B cell (primary cell): ENCODE measurements around the gene ATAD1. TPM values are rescaled to one million over a fixed set of nuclear protein-coding genes. Genes with fewer than 3 reads are reported as not detected.

Experiments
- ATAC-seq: fragments of 200-7000 bp; cut with Tn5 transposase; one replicate; pipeline ENCODE4 v1.10.0; 2021; ENCODE audit warnings: low read depth, mild to moderate bottlenecking, moderate number of reproducible peaks, moderate library complexity
- CTCF ChIA-PET: fragments of 350-600 bp; sonication (Branson Sonifier 250); formaldehyde crosslinking; loops from one replicate; lab custom pipeline; 2021; ENCODE audit warnings: antibody characterized with exemption, inconsistent platforms; lab: Charles Lee
- POLR2A ChIA-PET: fragments of 350-600 bp; sonication (Branson Sonifier 250); formaldehyde crosslinking; loops from one replicate; lab custom pipeline; 2021; ENCODE audit warnings: antibody characterized with exemption; lab: Charles Lee
- DNase-seq: peaks from one replicate; pipeline ENCODE4 v3.0.0; 2013
- H2AFZ ChIP-seq: 2 replicates; pipeline ENCODE4 v1.6.1; 2012; ENCODE audit warnings: mild to moderate bottlenecking, low read depth, low read length; ENCODE audit not compliant: insufficient read depth, poor library complexity, severe bottlenecking
- H3K27ac ChIP-seq, 2 donors: 1 replicate in 1 of 2; 2 replicates in 1 of 2; pipeline ENCODE4 v1.5.1; 2012 to 2013; ENCODE audit warnings: low read length in 2 of 2, mild to moderate bottlenecking in 2 of 2, moderate library complexity in 1 of 2
- H3K27me3 ChIP-seq, 4 experiments: fragments of 200-600 bp in 1 of 4; sonication (generic) in 1 of 4; replicated peaks in 1 of 4; 1 replicate in 2 of 4; 2 replicates in 2 of 4; pipeline versions ENCODE4 v1.6.1 to v1.7.0; 2013 to 2016; ENCODE audit warnings: low read length in 3 of 4, mild to moderate bottlenecking in 2 of 4, mixed read lengths in 1 of 4, moderate library complexity in 1 of 4; ENCODE audit not compliant: insufficient read depth in 4 of 4, control insufficient read depth in 3 of 4; ENCODE audit errors: control extremely low read depth in 1 of 4
- H3K36me3 ChIP-seq, 2 experiments: replicated peaks in 1 of 2; 1 replicate in 1 of 2; 2 replicates in 1 of 2; pipeline versions ENCODE4 v1.6.1 to v1.7.1; 2013; ENCODE audit warnings: low read length in 1 of 2; ENCODE audit not compliant: insufficient read depth in 2 of 2, control insufficient read depth in 1 of 2; ENCODE audit errors: control extremely low read depth in 1 of 2, extremely low read depth in 1 of 2
- H3K4me1 ChIP-seq, 2 donors: fragments of 200-600 bp in 1 of 2; sonication (generic) in 1 of 2; 1 replicate in 1 of 2; 2 replicates in 1 of 2; pipeline versions ENCODE4 v1.5.1 to v1.6.1; 2013 to 2017; ENCODE audit warnings: low read length in 2 of 2; ENCODE audit not compliant: control insufficient read depth in 2 of 2, insufficient read depth in 2 of 2
- H3K4me2 ChIP-seq: replicated peaks from 2 replicates; pipeline ENCODE3; 2012; ENCODE audit warnings: mild to moderate bottlenecking, low read depth, low read length; ENCODE audit not compliant: poor library complexity, severe bottlenecking
- H3K4me3 ChIP-seq, 5 experiments: fragments of 200-600 bp in 1 of 5; sonication (generic) in 1 of 5; 1 replicate in 3 of 5; 2 replicates in 2 of 5; pipeline versions ENCODE4 v1.5.1 to v1.7.0; 2011 to 2016; ENCODE audit warnings: low read length in 4 of 5, mild to moderate bottlenecking in 4 of 5, low read depth in 2 of 5, control low read depth in 1 of 5, moderate library complexity in 1 of 5; ENCODE audit not compliant: insufficient read depth in 1 of 5; ENCODE audit errors: control extremely low read depth in 1 of 5, extremely low read depth in 1 of 5
- H3K79me2 ChIP-seq: fragments of 200-600 bp; sonication (generic); one replicate; pipeline ENCODE4 v1.6.0; 2016; ENCODE audit warnings: low read length; ENCODE audit not compliant: control insufficient read depth, insufficient read depth
- H3K9ac ChIP-seq: fragments of 200-600 bp; sonication (generic); 2 replicates; pipeline ENCODE4 v1.6.1; 2017; ENCODE audit warnings: mild to moderate bottlenecking, low read length, moderate library complexity
- H3K9me3 ChIP-seq, 3 donors: one replicate each; pipeline versions ENCODE4 v1.6.1 to v1.7.1; 2013; ENCODE audit warnings: low read length in 2 of 3; ENCODE audit not compliant: control insufficient read depth in 2 of 3, insufficient read depth in 1 of 3; ENCODE audit errors: control extremely low read depth in 1 of 3
- H4K20me1 ChIP-seq: 2 replicates; pipeline ENCODE4 v1.6.0; 2012; ENCODE audit warnings: mild to moderate bottlenecking, low read length; ENCODE audit not compliant: insufficient read depth, control insufficient read depth, poor library complexity, severe bottlenecking
- H3K27ac Mint-ChIP-seq: one replicate; pipeline ENCODE4 v1.8.0; 2021; ENCODE audit warnings: mixed read lengths
- H3K27me3 Mint-ChIP-seq: one replicate; pipeline ENCODE4 v1.8.0; 2021; ENCODE audit warnings: mixed read lengths
- H3K4me1 Mint-ChIP-seq: one replicate; pipeline ENCODE4 v1.8.0; 2021; ENCODE audit warnings: mixed read lengths
- H3K4me3 Mint-ChIP-seq: one replicate; pipeline ENCODE4 v1.8.0; 2021; ENCODE audit warnings: mixed read lengths
- H3K9me3 Mint-ChIP-seq: one replicate; pipeline ENCODE4 v1.8.0; 2022; ENCODE audit warnings: mixed read lengths; ENCODE audit not compliant: insufficient read depth
- CTCF ChIP-seq: fragments of 200-600 bp; IDR thresholded peaks from one replicate; pipeline ENCODE4 v1.8.0; 2022; ENCODE audit warnings: antibody characterized with exemption, mild to moderate bottlenecking
- EZH2 ChIP-seq: IDR thresholded peaks from 2 replicates; pipeline ENCODE4 v1.6.1; 2012; ENCODE audit warnings: borderline replicate concordance, low read depth, mild to moderate bottlenecking, moderate library complexity, low read length; ENCODE audit not compliant: insufficient read depth, poor library complexity, severe bottlenecking
- WGBS: methylation state at CpG from one replicate; pipeline ENCODE4 v1.1.5; 2013; ENCODE audit warnings: missing lambda C conversion rate; ENCODE audit not compliant: insufficient coverage; 5-methylcytosine and 5-hydroxymethylcytosine counted together
- intact Hi-C: fragments of 100-400 bp; cut with micrococcal nuclease; formaldehyde crosslinking; loops from one replicate; pipeline ENCODE4 v1.10.0; 2022
- polyA plus RNA-seq: library from polyadenylated mRNA; depleted of rRNA; stranded (reverse); fragments of >200 nt; gene quantifications from 2 replicates; pipeline ENCODE4 v1.2.3, GENCODE V29; 2012
- total RNA-seq, 2 donors: library from RNA; stranded (reverse); fragments of 120-200 nt in 1 of 2; gene quantifications; 1 replicate in 1 of 2; 2 replicates in 1 of 2; pipeline versions ENCODE4 v1.2.3 to v1.2.4, GENCODE V29; 2013 to 2022

ATAD1 gene
- total and polyA plus RNA-seq, 2 donors (not counting 1 experiment from before 2014, with no cell fraction given), result 6.1 to 44.9 TPM

GRCh38 chr10:87729940-87730339 is 88.1 kb downstream of the ATAD1 start:
- Mint-ChIP-seq H3K27me3 (peaks cover 5% of the 10 kb centered on the region), H3K4me3 (no peak overlapping the region), H3K27ac (no peak overlapping the region), H3K4me1 (no peaks in the 10 kb centered on the region), H3K9me3 (no peaks in the 10 kb centered on the region)
- 63% methylated on average over 1 of the region's 6 CpGs for WGBS
- ChIA-PET CTCF (interaction anchor here (1.6 kb wide), 1 partner anchor 11 kb away, joined by 7 read pairs; no protein-coding TSS in a partner anchor), POLR2A (no interaction called here)
- Histone ChIP-seq H3K4me3 (no peak overlapping the region), H3K27ac (no peak overlapping the region), H2AFZ (no peak overlapping the region), H3K79me2 (no peaks in the 10 kb centered on the region), H3K27me3 (no peaks in the 10 kb centered on the region), H3K36me3 (no peaks in the 10 kb centered on the region), H3K4me2 (no peak overlapping the region), H3K4me1 (no peaks in the 10 kb centered on the region), H4K20me1 (no peaks in the 10 kb centered on the region), H3K9me3 (no peaks in the 10 kb centered on the region), H3K9ac (no peak overlapping the region)
- ATAC-seq, result no peak
- DNase-seq, result no peak
- TF ChIP-seq CTCF, result no peak
- no peak for TF ChIP-seq EZH2
- intact Hi-C loops, result no loop called here

GRCh38 chr10:87724789-87725188 is 93.2 kb downstream of the ATAD1 start:
- Histone ChIP-seq H3K27ac (no peak overlapping the region), H3K4me2 (no peak overlapping the region), H2AFZ (no peak overlapping the region), H3K4me3 (no peak overlapping the region), H4K20me1 (no peaks in the 10 kb centered on the region), H3K79me2 (no peaks in the 10 kb centered on the region), H3K36me3 (no peaks in the 10 kb centered on the region), H3K9ac (no peak overlapping the region), H3K9me3 (no peaks in the 10 kb centered on the region), H3K27me3 (peaks cover 0 to 5% (median 0%) of the 10 kb centered on the region in 4 experiments), H3K4me1 (no peaks in the 10 kb centered on the region)
- Mint-ChIP-seq H3K27me3 (peaks cover 4% of the 10 kb centered on the region), H3K4me1 (no peaks in the 10 kb centered on the region), H3K4me3 (no peak overlapping the region), H3K9me3 (no peaks in the 10 kb centered on the region), H3K27ac (no peak overlapping the region)
- intact Hi-C loops, result no loop called here
- WGBS, result 100% methylated on average over 1 of the region's 5 CpGs
- TF ChIP-seq CTCF (no peak), EZH2 (no peak)
- DNase-seq, result no peak
- CTCF ChIA-PET, result no interaction called here
- ATAC-seq, result no peak
- POLR2A ChIA-PET, result no interaction called here
